IPS-15b (cell line): ENCODE data around the gene PUDP.

Experiments
- H3K27me3 ChIP-seq: one replicate; pipeline ENCODE4 v1.6.1; 2013; ENCODE audit warnings: low read length; ENCODE audit not compliant: control insufficient read depth, insufficient read depth
- H3K36me3 ChIP-seq: one replicate; pipeline ENCODE4 v1.6.1; 2013; ENCODE audit warnings: low read length; ENCODE audit not compliant: control insufficient read depth, insufficient read depth
- H3K4me1 ChIP-seq: one replicate; pipeline ENCODE4 v1.6.1; 2013; ENCODE audit warnings: mild to moderate bottlenecking, low read length; ENCODE audit not compliant: control insufficient read depth, insufficient read depth
- H3K4me3 ChIP-seq: one replicate; pipeline ENCODE4 v1.5.1; 2013; ENCODE audit warnings: low read depth, low read length
- H3K9ac ChIP-seq: one replicate; pipeline ENCODE4 v1.6.1; 2013; ENCODE audit warnings: low read depth, mild to moderate bottlenecking, low read length
- H3K9me3 ChIP-seq: one replicate; pipeline ENCODE4 v1.6.1; 2013; ENCODE audit warnings: mild to moderate bottlenecking, low read length; ENCODE audit not compliant: control insufficient read depth, insufficient read depth

Gene PUDP

GRCh38 chrX:7083021-7083420, 64.9 kb downstream of the PUDP start:
- Histone ChIP-seq H3K36me3 (no peaks in the 10 kb centered on the region), H3K9me3 (peaks cover 6% of the 10 kb centered on the region), H3K4me3 (no peak overlapping the region), H3K27me3 (no peaks in the 10 kb centered on the region), H3K4me1 (no peaks in the 10 kb centered on the region), H3K9ac (no peak overlapping the region)

GRCh38 chrX:7082556-7082955, 65.4 kb downstream of the PUDP start:
- H3K9ac ChIP-seq, result no peak overlapping the region
- peaks cover 6% of the 10 kb centered on the region for H3K9me3 ChIP-seq
- H3K36me3 ChIP-seq, result no peaks in the 10 kb centered on the region
- H3K4me1 ChIP-seq, result no peaks in the 10 kb centered on the region
- no peaks in the 10 kb centered on the region for H3K27me3 ChIP-seq
- no peak overlapping the region for H3K4me3 ChIP-seq

- Histone ChIP-seq H3K9ac (no peak overlapping the region), H3K4me1 (no peaks in the 10 kb centered on the region), H3K36me3 (peaks cover 2% of the 10 kb centered on the region), H3K9me3 (peaks cover 3% of the 10 kb centered on the region), H3K4me3 (no peak overlapping the region), H3K27me3 (no peaks in the 10 kb centered on the region)
These were observed 70.4 kb downstream of the PUDP start for GRCh38 chrX:7077241-7078230.

GRCh38 chrX:7076245-7076661, 71.7 kb downstream of the PUDP start:
- Histone ChIP-seq H3K9ac (no peak overlapping the region), H3K36me3 (peaks cover 2% of the 10 kb centered on the region), H3K9me3 (peaks cover 3% of the 10 kb centered on the region), H3K4me1 (no peaks in the 10 kb centered on the region), H3K4me3 (no peak overlapping the region), H3K27me3 (no peaks in the 10 kb centered on the region)

- Histone ChIP-seq H3K27me3 (no peaks in the 10 kb centered on the region), H3K4me3 (no peak overlapping the region), H3K9ac (no peak overlapping the region), H3K36me3 (peaks cover 2% of the 10 kb centered on the region), H3K9me3 (peaks cover 3% of the 10 kb centered on the region), H3K4me1 (no peaks in the 10 kb centered on the region)
These were observed 73.1 kb downstream of the PUDP start for GRCh38 chrX:7074908-7075204.

- Histone ChIP-seq H3K4me1 (no peaks in the 10 kb centered on the region), H3K4me3 (no peak overlapping the region), H3K36me3 (peaks cover 2% of the 10 kb centered on the region), H3K9ac (no peak overlapping the region), H3K9me3 (peaks cover 3% of the 10 kb centered on the region), H3K27me3 (no peaks in the 10 kb centered on the region)
These were observed 73.6 kb downstream of the PUDP start for GRCh38 chrX:7074148-7074907.

GRCh38 chrX:7073336-7073735, 74.6 kb downstream of the PUDP start:
- H3K27me3 ChIP-seq, result no peaks in the 10 kb centered on the region

GRCh38 chrX:7072856-7073255, 75.1 kb downstream of the PUDP start:
- H3K9me3 ChIP-seq, result no peaks in the 10 kb centered on the region
- no peaks in the 10 kb centered on the region for H3K27me3 ChIP-seq
- H3K4me3 ChIP-seq, result no peak overlapping the region
- no peak overlapping the region for H3K9ac ChIP-seq
- no peaks in the 10 kb centered on the region for H3K4me1 ChIP-seq
- H3K36me3 ChIP-seq, result peaks cover 2% of the 10 kb centered on the region

More at GRCh38 chrX:7073336-7073735, 74.6 kb downstream of the PUDP start:
- no peaks in the 10 kb centered on the region for H3K9me3 ChIP-seq
- H3K4me3 ChIP-seq, result no peak overlapping the region
- no peaks in the 10 kb centered on the region for H3K4me1 ChIP-seq
- no peak overlapping the region for H3K9ac ChIP-seq
- H3K36me3 ChIP-seq, result peaks cover 2% of the 10 kb centered on the region

GRCh38 chrX:7071390-7071789, 76.6 kb downstream of the PUDP start:
- no peak overlapping the region for H3K4me3 ChIP-seq
- no peaks in the 10 kb centered on the region for H3K36me3 ChIP-seq

GRCh38 chrX:7069556-7069955, 78.4 kb downstream of the PUDP start:
- no peaks in the 10 kb centered on the region for H3K4me1 ChIP-seq
- H3K9me3 ChIP-seq, result peaks cover 7% of the 10 kb centered on the region
- H3K27me3 ChIP-seq, result no peaks in the 10 kb centered on the region
- no peak overlapping the region for H3K9ac ChIP-seq
- H3K36me3 ChIP-seq, result no peaks in the 10 kb centered on the region
- H3K4me3 ChIP-seq, result no peak overlapping the region

More at GRCh38 chrX:7071390-7071789, 76.6 kb downstream of the PUDP start:
- Histone ChIP-seq H3K9me3 (peaks cover 5% of the 10 kb centered on the region), H3K4me1 (no peaks in the 10 kb centered on the region), H3K9ac (no peak overlapping the region), H3K27me3 (no peaks in the 10 kb centered on the region)

- H3K9ac ChIP-seq, result no peak overlapping the region
- no peaks in the 10 kb centered on the region for H3K4me1 ChIP-seq
These were observed 79.0 kb downstream of the PUDP start for GRCh38 chrX:7068939-7069367.

GRCh38 chrX:7067256-7067655, 80.7 kb downstream of the PUDP start:
- H3K4me3 ChIP-seq, result no peak overlapping the region
- no peak overlapping the region for H3K9ac ChIP-seq

More at GRCh38 chrX:7068939-7069367, 79.0 kb downstream of the PUDP start:
- no peaks in the 10 kb centered on the region for H3K36me3 ChIP-seq
- H3K27me3 ChIP-seq, result no peaks in the 10 kb centered on the region
- no peak overlapping the region for H3K4me3 ChIP-seq
- H3K9me3 ChIP-seq, result peaks cover 7% of the 10 kb centered on the region

More at GRCh38 chrX:7067256-7067655, 80.7 kb downstream of the PUDP start:
- Histone ChIP-seq H3K36me3 (no peaks in the 10 kb centered on the region), H3K4me1 (no peaks in the 10 kb centered on the region), H3K9me3 (peaks cover 7% of the 10 kb centered on the region), H3K27me3 (no peaks in the 10 kb centered on the region)
